Sigmoid colon (tissue), 3 donors: ENCODE measurements around the gene SLC18B1.

Source experiments
- CTCF ChIP-seq, 4 experiments: fragments of 450-650 bp in 3 of 4; fragments of 200-600 bp in 1 of 4; IDR thresholded peaks; one replicate each; pipeline ENCODE4 v1.5.1; 2016 to 2019; ENCODE audit warnings: antibody characterized with exemption in 4 of 4, mild to moderate bottlenecking in 3 of 4, moderate library complexity in 2 of 4
- POLR2A ChIP-seq, 2 donors: fragments of 450-650 bp; IDR thresholded peaks; one replicate each; pipeline ENCODE4 v1.6.1; 2016; ENCODE audit warnings: antibody characterized with exemption in 2 of 2, mild to moderate bottlenecking in 2 of 2, moderate library complexity in 2 of 2

- TF ChIP-seq POLR2A (IDR thresholded peaks at IDR 0.05), result no peak
- TF ChIP-seq CTCF (IDR thresholded peaks at IDR 0.05), result no peak
Measured at GRCh38 chr6:132814716-132815570, 16.5 kb upstream of the SLC18B1 start.
